ENCODE results near the gene VASH1. TPM values are rescaled to one million over a fixed set of nuclear protein-coding genes. Genes with fewer than 3 reads are reported as not detected.

VASH1 gene
- total RNA-seq, 1 donor from 2014 or later, result 13.6 TPM

DNA sequence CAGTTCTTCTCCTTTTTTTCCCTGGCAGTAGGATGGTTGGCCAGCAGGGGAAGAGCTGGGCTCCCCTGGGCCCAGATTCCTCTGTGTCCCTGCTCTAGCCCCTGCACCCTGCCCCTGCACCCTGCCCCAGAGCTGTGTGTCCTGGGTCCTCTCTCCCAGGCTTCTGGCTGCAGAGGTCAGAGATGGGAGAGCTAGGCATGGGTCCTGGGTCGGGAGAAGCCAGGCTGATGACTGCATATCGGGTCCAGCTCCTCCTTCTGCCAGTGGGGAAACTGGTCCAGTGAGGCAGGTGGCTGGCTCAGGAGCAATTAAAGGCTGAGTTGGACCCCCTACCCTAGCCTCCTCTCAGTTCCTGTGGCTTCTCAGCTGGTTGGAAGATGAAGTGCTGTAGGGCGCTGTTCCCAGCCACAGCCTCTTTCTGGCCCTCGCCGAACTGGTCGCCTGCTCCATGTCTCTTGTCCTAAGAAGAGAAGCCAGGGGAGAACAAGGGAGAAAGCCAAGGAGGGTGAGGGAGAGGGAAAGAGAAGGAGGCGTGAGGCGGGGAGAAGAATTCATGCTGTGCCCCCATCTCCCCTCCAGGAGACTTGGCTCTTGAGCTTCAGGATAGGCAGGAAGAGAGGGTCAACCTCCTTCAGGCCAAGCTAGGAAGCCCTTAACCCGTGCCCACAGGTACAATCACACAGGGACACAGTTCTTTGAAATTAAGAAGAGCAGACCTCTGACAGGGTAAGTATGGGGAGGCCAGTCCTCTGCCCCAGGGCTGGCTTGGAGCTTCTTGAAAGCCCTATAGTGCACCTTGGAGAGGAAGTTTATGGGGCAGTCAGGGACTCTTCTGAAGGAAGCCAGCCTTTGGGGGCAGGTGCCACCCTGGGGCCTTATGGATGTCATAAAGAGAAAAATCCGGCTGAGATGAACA is 9.5 kb downstream of the VASH1 start:
- TF ChIP-seq EZH2 (IDR thresholded peaks at IDR 0.05; ENCODE audit: insufficient read depth, low read length), result no peak
- TF ChIP-seq CTCF (IDR thresholded peaks at IDR 0.05; ENCODE audit: insufficient read depth, low read depth, low read length), result no peak
- peaks cover 6% of the 10 kb centered on the region for H3K36me3 Mint-ChIP-seq (ENCODE audit: low read depth, unreplicated experiment)
- no peaks in the 10 kb centered on the region for H4K20me1 ChIP-seq (ENCODE audit: insufficient read depth, low read length)
- H2AFZ ChIP-seq (ENCODE audit: low read depth, low read length), result no peak overlapping the region
- no peak overlapping the region for H3K4me3 Mint-ChIP-seq (ENCODE audit: unreplicated experiment)
- DNase-seq (ENCODE audit: low read depth), result no peak
- H3K27me3 Mint-ChIP-seq (ENCODE audit: low read depth, unreplicated experiment), result peaks cover 2% of the 10 kb centered on the region
- no peaks in the 10 kb centered on the region for H3K79me2 ChIP-seq (ENCODE audit: insufficient read depth, low read length)
- no peak overlapping the region for H3K9ac ChIP-seq (ENCODE audit: low read length)
- H3K27me3 ChIP-seq (ENCODE audit: insufficient read depth, low read length), result no peaks in the 10 kb centered on the region
- no peak overlapping the region for H3K4me2 ChIP-seq (ENCODE audit: low read length)
- H3K4me1 ChIP-seq (ENCODE audit: insufficient read depth, low read length), result peaks cover 24% of the 10 kb centered on the region
- FAIRE-seq, result no peak
- H3K27ac ChIP-seq (ENCODE audit: low read depth, low read length), result no peak overlapping the region
- H3K36me3 ChIP-seq (ENCODE audit: insufficient read depth, low read length), result no peaks in the 10 kb centered on the region
- no peak overlapping the region for H3K4me3 ChIP-seq (ENCODE audit: insufficient read depth, low read depth, low read length)
- no peaks in the 10 kb centered on the region for H3K9me3 Mint-ChIP-seq (ENCODE audit: unreplicated experiment)
- no peak overlapping the region for H3K27ac Mint-ChIP-seq (ENCODE audit: unreplicated experiment)
- peaks cover 25% of the 10 kb centered on the region for H3K4me1 Mint-ChIP-seq (ENCODE audit: low read depth, unreplicated experiment)
- H3K9me3 ChIP-seq (ENCODE audit: insufficient read depth, low read depth, low read length), result no peaks in the 10 kb centered on the region

DNA sequence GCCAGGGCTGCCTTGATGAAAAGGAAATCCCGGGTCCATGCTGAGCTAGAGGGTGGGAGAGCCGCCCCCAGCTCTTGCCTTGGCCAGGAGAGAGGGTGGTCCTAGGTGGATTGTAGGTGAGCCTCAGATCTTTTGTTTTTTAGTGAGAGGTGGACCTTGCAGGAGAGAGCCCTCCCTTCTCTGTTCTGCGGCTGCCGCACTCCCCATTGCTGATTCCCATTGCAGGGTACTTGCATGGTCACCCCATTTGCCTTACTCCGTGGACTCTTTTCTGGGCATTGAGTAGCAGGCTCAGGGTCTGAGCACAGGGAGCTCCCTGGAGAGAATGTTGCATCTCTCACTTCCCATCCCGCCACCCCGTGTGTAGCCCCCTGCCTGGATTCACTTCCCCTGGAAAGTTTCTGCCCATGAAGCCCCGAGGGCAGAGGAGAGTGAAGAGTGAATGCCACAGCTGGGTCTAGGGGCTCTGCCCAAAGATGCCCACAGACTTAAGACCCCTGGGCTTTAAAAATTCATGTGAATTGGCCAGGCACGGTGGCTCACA is 10.2 kb downstream of the VASH1 start:
- H3K9me3 Mint-ChIP-seq (ENCODE audit: unreplicated experiment), result no peaks in the 10 kb centered on the region

More for the DNA sequence above, 10.2 kb downstream of the VASH1 start:
- Histone ChIP-seq H3K79me2 (ENCODE audit: insufficient read depth, low read length) (no peaks in the 10 kb centered on the region), H3K9ac (ENCODE audit: low read length) (no peak overlapping the region), H3K27ac (ENCODE audit: low read depth, low read length) (no peak overlapping the region), H3K4me2 (ENCODE audit: low read length) (no peak overlapping the region), H3K4me1 (ENCODE audit: insufficient read depth, low read length) (peaks cover 24% of the 10 kb centered on the region), H3K9me3 (ENCODE audit: insufficient read depth, low read depth, low read length) (no peaks in the 10 kb centered on the region), H3K27me3 (ENCODE audit: insufficient read depth, low read length) (no peaks in the 10 kb centered on the region), H4K20me1 (ENCODE audit: insufficient read depth, low read length) (no peaks in the 10 kb centered on the region), H3K36me3 (ENCODE audit: insufficient read depth, low read length) (no peaks in the 10 kb centered on the region), H2AFZ (ENCODE audit: low read depth, low read length) (no peak overlapping the region), H3K4me3 (ENCODE audit: insufficient read depth, low read depth, low read length) (no peak overlapping the region)
- DNase-seq (ENCODE audit: low read depth), result no peak
- FAIRE-seq, result no peak
- Mint-ChIP-seq H3K27ac (ENCODE audit: unreplicated experiment) (no peak overlapping the region), H3K27me3 (ENCODE audit: low read depth, unreplicated experiment) (peaks cover 2% of the 10 kb centered on the region), H3K4me1 (ENCODE audit: low read depth, unreplicated experiment) (peaks cover 25% of the 10 kb centered on the region), H3K4me3 (ENCODE audit: unreplicated experiment) (no peak overlapping the region), H3K36me3 (ENCODE audit: low read depth, unreplicated experiment) (peaks cover 6% of the 10 kb centered on the region)
- TF ChIP-seq CTCF (IDR thresholded peaks at IDR 0.05; ENCODE audit: insufficient read depth, low read depth, low read length), result no peak
- TF ChIP-seq EZH2 (IDR thresholded peaks at IDR 0.05; ENCODE audit: insufficient read depth, low read length), result no peak
